ACHN (cell line): ENCODE data around the gene EDEM3.

Experiments
- DNase-seq: peaks from one replicate; pipeline ENCODE4 v3.0.0-alpha.2; 2015
- in situ Hi-C: cut with HindIII; loops from 2 replicates; pipeline ENCODE4 v1.10.0; 2017; ENCODE audit warnings: low sequenced_read_pairs, low pct_ligation_motif_present, low pct_unique_long_range_greater_than_20kb

EDEM3 gene

DNA sequence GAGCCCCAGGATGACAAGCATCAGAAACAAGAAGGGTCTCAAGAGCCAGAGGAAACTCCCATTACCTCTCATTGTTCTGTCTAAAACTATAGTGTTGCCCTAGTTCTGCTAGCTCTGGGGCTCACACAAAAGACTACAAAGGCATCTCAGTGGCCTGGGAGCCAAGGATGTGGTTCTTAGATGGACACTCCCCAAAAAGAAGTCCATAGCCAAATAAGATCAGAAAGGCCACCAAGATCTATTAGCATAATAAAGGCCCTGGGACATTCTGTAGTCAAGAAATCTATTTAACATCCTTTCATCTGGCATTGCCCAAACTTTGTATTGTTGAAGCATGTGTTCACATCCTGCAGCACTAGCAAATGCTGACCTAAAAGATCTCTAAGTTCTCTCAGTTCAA, 99.5 kb downstream of the EDEM3 start:
- DNase-seq: no peak
- in situ Hi-C loops: no loop called here

DNA sequence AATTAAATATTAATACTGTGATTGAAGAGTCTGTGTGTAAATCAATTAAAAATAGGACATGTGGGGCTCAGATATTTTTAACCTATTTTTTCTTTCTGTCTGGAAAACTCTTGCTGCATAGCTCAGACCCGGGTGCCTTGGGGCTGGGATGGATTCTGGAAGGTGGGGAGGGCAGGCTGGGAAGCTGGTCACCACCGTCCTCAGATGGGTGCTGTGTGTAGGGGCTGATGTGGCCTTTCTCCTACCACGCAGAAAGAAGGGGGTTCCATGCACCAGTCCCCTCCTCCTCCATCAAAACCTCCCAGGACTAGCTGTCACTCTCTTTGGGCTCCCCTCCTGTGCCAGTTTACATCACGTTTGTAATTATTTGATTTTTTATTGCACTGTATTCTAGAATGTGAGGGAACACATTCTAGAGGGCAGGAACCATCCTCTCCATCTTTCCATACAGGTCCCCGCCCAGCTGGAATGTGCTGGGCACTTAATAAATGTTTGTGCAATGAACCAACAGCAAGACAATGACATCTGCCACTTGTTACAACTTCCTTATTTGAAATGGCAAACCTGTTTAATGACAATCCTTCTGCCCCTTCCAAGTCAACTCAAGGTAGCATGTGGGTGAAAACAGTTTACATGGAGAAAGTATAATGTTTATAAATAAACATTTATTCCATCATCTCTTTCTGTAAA, 104.3 kb downstream of the EDEM3 start:
- DNase-seq: no peak
- in situ Hi-C loops: no loop called here

DNA sequence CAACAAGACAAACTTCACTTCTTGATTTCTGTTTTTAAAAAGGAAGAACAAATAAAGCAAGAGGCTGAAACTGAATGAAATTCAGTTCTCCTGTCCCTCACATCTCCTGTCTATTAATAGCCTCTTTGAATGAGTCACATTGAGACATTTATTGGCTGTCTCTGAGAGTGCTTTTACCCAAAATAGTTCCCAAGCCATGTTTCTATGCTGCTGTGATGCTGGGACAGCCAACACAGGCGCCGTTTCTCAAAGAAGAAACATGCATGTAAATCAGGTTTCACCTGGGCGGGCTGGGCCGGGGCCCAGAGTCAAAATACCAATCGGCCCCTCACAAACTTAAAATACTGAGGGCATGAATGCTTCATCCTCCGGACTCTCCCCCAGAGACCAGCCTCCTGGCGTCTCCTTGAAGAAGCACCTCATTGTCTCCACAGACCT, 105.2 kb downstream of the EDEM3 start:
- in situ Hi-C loops: no loop called here
- no peak for DNase-seq

DNA sequence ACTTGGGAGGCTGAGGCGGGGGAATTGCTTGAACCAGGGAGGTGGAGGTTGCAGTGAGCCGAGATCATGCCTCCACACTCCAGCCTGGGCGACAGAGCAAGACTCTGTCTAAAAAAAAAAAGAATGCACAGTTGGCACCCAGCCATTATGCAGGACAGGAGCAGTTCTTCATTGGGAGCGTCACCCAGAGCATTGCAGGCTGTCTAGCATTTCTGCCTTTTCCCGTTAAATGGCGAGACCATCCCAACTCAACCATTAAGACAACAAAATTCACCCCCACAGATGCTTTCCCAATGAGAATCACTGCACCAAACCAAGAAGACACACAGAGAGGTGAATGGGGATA, 105.8 kb downstream of the EDEM3 start:
- in situ Hi-C loops: no loop called here
- no peak for DNase-seq

DNA sequence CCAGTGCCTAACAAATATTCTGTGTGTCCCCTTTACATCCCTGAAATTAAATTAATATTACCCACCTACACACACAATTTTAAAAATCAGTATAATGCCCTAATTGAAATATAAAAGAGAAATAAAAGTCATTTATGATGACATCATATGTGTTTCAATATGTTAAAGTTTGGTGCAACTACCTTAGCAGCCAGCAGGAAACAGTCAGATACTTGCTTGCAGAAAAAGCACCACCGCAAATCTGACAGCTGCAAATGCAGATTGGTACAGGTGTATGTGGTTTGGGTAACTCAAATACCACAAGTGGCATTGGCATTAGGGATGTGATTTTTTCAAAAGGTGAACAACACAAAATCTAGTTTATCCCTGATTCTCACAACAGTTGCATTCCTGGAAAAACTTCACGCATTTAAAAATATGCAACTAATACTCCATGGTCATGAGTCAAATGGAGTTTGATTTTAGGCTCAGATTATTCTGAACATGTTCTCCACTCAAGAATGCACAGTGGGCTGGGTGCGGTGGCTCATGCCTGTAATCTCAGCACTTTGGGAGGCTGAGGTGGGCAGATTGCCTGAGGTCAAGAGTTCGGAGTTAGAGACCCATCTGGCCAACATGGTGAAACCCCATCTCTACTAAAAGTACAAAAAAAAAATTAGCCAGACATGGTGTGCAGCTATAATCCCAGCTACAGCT, 106.3 kb downstream of the EDEM3 start:
- DNase-seq: no peak

DNA sequence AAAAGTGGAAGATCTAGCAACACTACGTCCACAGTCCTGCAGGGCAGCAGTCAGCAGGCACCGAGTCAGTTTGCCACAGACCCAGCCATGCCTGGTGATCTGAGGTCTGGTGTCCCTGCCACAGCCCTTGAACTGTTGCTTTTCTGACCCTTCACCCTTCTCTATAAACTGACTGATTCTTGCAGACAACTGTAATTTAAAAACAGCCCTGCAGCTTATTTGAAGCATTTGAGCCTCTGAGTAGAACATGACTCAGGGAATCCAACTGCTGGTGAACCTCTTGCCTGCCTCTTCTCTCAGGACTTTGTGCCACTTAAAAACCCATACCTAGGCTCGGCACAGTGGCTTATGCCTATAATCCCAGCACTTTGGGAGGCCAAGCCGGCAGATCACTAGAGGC, 107.2 kb downstream of the EDEM3 start:
- in situ Hi-C loops: no loop called here
- no peak for DNase-seq

More for the DNA sequence above, 106.3 kb downstream of the EDEM3 start:
- in situ Hi-C loops: no loop called here

DNA sequence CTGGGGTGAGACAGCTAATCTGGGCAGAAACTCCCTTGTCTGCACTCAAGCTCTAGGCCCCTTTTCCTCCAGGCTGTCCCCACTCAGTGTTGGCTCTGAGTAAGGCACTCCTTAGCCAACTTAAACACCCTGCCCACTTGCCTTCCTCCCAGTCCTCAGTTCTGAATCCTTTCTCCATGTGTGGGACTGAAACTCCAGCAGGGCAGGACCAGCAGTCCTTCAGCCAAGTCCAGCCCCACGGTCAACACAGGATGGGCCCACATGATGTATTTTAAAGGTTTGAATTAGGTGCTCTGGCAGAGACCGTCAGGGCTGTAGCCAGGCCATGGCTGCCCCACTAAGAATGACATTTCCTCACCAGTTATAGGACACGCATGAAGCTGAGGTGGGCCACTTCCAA, 107.8 kb downstream of the EDEM3 start:
- in situ Hi-C loops: no loop called here

DNA sequence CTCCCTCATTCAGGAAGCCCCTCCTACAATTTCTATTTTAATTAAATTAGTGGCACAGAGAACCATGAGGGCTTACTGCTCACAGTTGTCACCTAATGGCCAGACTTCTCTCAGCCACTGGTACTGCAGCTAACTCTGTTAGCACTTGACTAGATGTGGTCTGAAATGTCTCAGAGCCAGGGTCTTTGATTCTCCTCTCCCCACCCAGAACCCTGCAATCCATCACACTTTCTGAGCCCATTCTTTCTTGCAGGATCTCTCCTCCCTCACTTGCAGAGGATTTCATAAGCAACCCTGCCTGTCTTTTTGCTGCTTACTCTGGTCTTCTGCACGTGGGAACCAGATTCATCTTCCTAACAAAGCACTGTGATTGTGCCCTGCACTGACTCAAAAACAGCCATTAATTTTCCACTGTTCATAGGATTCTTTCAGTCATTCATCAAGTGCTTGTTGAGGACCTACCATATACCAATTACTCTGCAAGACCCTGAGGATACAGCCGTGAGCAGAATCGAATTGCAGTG, 108.4 kb downstream of the EDEM3 start:
- DNase-seq: no peak
- in situ Hi-C loops: no loop called here

More for the DNA sequence above, 107.8 kb downstream of the EDEM3 start:
- DNase-seq: no peak

DNA sequence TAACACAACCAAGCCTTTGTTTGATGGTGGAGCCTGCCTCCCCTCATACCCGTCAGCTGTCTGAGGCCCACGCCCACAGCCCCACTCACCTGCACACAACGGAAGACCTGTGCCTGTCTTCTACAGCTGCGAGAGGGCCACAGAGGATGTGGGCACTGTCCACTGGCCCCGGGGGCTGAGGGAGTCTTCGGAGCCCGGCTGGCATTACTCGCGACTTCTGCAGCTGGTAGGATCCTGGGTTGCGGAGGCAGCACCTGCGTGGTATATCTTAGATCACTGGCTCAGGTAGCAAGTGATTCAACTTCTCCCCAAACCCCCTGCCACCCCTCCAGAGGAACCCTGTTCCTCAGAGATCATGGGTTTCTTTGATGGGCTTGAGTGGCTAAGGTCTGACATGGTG, 109.9 kb downstream of the EDEM3 start:
- in situ Hi-C loops: no loop called here
- no peak for DNase-seq

DNA sequence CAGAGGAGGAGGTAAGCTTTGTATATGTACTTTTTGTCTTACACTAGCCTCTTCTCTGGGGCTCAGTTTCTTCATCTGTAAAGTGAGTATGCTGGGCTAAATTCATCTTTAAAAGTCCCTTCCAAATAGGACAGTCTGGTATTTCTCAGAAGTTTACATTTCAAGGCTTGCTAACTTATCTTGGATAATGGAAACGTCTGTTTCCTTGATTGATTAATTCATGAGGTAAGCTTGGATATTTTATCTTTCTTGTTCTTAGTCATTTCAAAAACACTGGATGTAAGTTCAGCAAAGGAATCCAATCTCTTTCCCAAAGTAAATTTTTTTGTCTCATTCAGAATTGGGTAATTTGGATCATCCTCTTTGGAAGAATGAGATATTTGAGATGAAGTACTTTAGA, 111.0 kb downstream of the EDEM3 start:
- in situ Hi-C loops: no loop called here
- no peak for DNase-seq

DNA sequence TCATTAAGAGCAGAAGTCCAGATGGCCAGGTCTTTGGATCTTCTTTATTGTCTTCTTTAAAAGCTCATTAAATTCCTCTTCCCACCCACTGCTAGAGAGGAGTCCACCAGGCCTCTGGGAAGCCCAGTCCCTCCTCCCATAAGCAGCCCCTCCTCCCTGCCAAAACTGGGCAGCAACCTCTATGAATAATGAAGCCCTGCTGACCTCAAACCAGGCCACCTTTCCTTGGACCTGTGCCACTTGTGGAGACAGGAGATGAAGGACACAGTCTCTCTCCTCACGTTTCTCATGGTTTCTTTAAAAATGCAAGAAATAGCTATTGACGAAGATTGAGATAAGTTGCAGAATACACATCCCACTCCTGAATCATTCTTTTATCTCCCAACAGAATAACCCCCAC, 112.8 kb downstream of the EDEM3 start:
- DNase-seq: no peak
- in situ Hi-C loops: no loop called here

DNA sequence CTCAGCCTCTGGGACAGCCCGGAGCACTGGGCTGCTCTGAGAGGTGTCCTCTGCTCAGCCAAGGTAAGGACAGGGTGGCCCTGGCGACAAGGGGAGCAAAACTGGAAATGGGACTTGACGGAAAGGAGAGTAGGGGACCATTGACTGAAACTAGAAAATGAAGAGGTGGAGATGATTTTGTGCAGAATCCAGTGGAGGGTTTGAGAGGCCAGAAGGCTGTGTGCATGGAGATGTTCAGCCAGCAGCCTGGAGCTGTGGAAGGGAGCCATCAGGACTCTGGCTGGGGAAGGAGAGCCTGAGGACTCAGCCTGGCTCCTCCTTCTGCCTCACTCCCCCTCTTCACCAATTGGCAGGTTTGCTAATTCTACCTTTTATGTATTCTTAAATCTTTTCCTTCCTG, 114.2 kb downstream of the EDEM3 start:
- no peak for DNase-seq
- in situ Hi-C loops: no loop called here
